Activated T-cell treated with anti-CD3 and anti-CD28 coated beads for 4 hours (primary cell): ENCODE results near the gene PRDX5.

Experiments used
- DNase-seq: peaks from one replicate; pipeline ENCODE4 v3.0.0-alpha.2; 2020

The PRDX5 gene

DNA sequence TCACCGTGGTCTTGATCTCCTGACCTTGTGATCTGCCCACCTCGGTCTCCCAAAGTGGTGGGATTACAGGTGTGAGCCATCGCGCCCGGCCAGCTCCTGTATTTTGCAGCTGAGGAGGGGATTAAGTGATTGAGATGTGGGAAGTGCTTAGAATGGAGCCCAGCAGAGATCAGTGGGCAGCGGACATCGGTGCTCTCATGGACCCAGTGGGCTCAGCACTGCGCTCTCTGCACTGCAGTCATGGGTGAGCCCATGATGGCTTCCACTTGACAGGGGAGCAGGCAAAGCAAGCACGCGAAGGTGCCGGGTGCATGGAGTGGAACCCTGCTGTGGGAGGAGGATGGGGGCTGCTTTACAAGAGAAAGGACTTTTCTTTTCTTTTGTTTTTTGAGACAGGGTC, 13.0 kb downstream of the PRDX5 start:
- DNase-seq: no peak

DNA sequence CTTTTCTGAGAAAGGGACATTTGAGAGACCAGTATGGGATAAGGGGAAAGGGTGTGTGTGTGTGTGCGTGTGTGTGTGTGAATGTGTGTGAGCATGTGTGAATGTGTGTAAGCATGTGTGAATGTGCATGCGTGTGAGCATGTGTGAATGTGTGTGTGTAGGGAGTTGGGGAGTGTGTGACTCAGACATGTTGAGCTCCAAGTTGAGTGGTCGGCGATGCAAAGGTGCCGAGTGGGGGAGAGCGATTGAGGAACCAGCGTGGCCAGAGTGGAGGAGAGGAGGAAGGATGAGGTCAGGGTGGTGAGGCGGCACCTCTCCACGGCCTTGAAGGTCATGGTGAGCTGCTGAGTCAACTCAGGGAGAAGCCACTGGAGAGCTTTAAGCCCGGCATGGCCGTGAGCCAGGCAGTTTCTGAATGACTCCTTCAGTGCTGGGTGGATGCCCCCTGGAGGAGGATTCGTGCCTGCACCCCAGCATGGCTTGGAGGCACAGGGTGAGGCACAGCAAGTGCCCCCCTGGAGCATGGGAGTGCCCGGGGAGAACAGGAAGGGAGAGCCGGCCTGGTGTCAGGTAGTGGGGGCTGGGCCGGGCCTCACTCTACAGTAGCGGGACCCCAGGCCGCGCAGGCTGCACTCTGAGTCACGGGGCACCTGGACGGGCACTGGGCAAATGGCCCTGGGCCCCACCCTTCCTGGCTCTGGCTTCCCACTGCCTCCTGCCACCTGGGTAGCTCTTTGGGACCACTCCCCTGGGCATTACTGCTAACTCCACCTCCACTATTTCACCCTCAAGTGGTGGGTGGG, 13.8 kb downstream of the PRDX5 start:
- peak; percentile 46 for DNase-seq

DNA sequence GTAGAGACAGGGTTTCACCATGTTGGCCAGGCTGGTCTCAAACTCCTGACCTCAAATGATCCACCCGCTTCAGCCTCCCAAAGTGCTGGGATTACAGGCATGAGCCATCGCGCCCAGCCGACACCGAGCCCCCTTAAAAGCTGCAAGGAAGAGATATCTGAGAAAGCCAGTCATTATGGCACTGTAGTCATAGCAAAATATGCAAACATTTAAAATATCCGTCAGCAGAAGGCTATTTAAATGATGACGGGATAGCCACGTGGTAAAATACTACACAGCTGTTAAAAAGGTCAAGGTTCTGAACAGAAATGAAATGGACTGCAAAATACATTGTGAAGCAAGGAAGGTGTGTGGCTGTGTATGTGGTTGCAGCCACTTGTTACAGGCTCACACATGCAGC, 15.6 kb downstream of the PRDX5 start:
- no peak for DNase-seq

- DNase-seq: no peak
Observed at GRCh38 chr11:64334764-64335735, 17.1 kb downstream of the PRDX5 start.

DNA sequence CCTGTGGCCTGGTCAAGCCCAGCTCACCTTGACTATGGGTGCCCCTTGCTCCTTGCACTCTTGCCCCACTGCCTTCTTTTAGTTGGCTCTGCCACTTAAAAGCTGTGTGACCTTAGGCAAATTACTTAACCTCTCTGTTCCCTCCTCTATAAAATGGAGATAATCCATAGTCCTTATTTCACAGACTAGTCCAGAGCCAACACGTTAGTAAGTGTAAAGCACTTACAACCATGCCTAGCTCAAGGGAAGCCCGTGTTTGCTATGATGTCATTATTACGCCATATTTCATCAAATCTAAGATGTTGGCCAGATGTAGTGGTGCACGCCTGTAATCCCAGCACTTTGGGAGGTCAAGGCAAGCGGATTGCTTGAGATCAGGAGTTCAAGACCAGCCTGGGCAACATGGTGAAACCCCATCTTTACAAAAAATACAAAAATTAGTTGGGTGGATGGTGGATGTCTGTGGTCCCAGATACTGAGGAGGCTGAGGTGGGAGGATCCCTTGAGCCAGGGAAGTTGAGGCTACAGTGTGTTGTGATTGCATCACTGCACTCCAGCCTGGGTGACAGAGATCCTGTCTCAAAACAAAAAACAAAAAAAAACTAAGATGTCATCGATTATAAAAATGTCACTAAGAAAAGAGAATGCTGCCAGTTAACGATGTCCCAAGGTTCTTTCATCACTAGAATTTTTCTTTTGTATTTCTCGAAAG, 19.8 kb downstream of the PRDX5 start:
- DNase-seq: no peak

DNA sequence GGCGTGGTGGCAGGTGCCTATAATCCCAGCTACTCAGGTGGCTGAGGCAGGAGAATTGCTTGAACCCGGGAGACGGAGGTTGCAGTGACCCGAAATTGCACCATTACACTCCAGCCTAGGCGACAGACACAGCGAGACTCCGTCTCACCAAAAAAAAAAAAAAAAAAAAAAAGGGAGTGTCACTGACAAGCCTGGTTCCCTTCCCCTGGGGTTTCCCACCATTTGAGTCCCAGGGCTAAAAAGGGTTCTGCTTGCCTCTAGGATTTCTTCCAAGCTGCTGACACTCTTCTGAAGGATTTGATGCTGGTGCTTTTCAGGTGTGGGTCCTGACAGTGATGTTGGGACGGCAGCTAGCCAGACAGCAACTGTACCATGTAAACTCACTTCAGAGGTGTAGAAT, 20.8 kb downstream of the PRDX5 start:
- no peak for DNase-seq

DNA sequence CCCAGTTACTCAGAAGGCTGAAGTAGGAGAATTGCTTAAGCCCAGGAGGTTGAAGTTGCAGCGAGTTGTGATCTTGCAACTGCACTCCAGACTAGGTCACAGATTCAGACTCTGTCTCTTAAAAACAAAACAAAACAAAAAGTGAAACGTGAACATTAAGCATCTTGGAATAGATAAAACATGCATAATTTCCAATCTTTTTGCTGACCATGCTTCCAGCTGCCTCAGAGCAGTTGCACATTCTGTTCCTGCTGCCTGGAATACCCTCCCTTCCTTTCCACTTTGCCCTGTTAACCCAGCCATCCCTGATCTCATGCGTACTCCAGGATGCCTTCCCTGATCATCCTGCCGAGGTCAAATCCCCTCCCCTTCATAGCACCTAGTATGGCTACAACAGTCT, 21.4 kb downstream of the PRDX5 start:
- no peak for DNase-seq

DNA sequence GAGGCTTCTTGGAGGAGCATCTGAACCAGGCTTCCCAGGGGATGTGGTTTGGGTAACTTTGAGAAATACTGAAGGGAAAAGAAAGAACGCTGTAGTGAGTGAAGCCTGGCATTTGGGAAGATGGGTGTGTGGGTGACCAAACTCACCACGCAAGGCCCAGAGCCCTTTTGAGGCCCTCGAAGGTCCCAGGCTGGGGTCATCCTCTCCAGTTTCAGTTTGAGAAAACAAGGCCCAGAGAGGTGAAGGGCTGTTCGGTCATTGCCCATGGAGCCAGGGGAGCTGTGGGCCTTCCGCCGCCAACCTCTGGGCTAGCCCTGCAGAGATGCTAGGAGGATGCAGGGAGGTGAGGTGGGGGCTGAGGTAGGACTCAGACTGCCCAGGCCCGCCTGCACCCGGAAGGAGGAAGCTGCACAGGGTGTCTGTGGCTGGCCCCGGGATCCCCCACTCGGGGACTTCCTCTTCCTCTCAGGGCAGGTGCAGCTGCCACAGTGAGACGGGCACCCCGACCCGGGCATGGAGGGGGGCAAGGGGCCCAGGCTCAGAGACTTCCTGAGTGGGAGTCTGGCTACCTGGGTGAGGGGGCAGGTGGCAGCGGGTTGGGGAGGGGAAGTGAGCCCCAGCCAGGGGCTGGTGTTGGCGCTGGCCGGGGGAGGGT, 22.0 kb downstream of the PRDX5 start, which contains the start of gene CCDC88B:
Gene CCDC88B, plus strand, starts transcription at position 451 of the 655 bp plus-strand sequence. Its CDS starts 63 bp downstream, at position 514.
- peak; percentile 67 for DNase-seq

GRCh38 chr11:64340671-64341335, 22.9 kb downstream of the PRDX5 start:
- DNase-seq: peak; percentile 76

- DNase-seq: no peak
Observed at GRCh38 chr11:64341429-64341828, 23.5 kb downstream of the PRDX5 start.

GRCh38 chr11:64341851-64342791, 24.2 kb downstream of the PRDX5 start:
- DNase-seq: peak; percentile 87

DNA sequence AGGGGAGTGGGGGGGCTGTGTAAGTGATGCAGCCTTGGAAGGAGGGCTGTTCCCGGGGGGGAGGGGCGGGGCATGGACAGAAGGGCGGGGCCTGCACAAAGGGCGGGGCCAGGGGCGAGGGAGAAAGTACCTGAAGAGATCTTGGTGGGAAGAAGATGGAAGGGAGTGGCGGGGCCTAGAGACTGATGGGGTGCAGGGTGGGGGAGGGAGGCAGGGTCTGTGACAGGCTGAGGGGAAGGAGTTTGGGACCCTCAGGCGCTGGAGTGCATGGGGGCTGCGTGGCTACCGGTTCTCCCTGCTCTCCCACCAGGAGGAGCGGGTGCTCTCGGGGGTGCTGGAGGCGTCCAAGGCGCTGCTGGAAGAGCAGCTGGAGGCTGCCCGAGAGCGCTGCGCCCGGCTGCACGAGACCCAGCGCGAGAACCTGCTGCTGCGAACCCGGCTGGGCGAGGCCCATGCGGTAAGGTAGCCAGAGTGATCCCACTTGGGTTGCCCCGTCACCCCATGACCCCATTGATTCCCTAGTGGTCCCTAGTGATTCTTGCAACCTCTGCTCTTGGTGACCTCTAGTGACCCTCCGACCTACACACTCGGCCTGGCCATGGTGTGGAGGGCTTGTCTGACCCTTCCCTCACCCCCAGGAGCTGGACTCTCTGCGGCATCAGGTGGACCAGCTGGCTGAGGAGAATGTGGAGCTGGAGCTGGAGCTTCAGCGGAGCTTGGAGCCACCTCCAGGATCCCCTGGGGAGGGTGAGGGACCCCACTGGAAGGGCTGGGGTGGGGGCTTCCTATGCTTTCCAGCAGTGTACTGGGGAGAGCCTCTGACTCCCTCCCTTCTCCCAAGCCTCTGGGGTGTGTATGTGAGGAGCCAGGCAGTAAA, 25.2 kb downstream of the PRDX5 start:
- DNase-seq: no peak

- DNase-seq: no peak
Observed at GRCh38 chr11:64343767-64344559, 26.0 kb downstream of the PRDX5 start.

- DNase-seq: no peak
Observed at GRCh38 chr11:64344787-64345186, 26.9 kb downstream of the PRDX5 start.

GRCh38 chr11:64347193-64347867, 29.4 kb downstream of the PRDX5 start:
- no peak for DNase-seq

GRCh38 chr11:64348383-64349024, 30.6 kb downstream of the PRDX5 start:
- DNase-seq: no peak

DNA sequence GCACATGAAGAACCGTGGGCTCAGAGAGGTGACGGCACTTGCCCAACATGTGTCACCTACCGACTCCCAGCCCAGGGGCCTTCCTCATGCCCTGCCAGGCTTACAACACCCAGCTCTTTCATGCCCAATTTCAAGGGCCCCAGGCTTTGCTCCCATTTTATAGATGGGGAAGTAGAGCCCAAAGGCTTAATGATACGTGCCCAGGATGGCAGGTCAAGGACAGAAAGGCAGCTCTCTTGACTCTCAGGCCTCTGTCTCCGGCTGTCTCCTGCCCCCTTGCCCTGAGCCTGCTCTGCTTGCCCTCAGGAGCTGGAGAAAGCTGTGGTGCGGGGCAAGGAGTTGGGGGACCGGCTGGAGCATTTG, 31.1 kb downstream of the PRDX5 start:
- no peak for DNase-seq

DNA sequence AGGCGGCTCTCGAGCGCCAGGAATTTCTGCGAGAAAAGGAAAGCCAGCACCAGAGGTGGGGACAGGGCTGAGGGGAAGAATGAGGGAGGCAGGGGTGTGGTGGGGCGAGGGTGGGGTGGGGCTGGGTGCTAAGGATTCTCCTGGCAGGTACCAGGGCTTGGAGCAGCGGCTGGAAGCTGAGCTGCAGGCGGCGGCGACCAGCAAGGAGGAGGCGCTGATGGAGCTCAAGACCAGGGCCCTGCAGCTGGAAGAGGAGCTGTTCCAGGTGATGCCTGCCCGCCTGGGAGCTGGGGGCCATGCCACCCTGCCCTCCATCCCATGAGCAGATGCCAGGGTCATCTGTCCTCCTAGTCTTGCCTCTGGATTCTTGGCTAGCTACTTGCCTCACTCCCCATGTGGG, 31.5 kb downstream of the PRDX5 start:
- DNase-seq: no peak
